Glomerular visceral epithelial cell (primary cell): ENCODE measurements around the gene RPA1.
A peak's percentile ranks its signal among the peaks of the same experiment; 100 is the strongest.
"Not testable (repeated sequence)": the region's sequence is repeated elsewhere in the genome, so short reads cannot be mapped to it uniquely, and the experiment has no call there.

Experiments used
- DNase-seq: peaks from one replicate; pipeline ENCODE4 v3.0.0-alpha.2; 2016; ENCODE audit errors: extremely low spot score

RPA1 gene

GRCh38 chr17:1878419-1879121 is 48.8 kb downstream of the RPA1 start:
- no peak for DNase-seq

- no peak for DNase-seq
These were observed 51.2 kb downstream of the RPA1 start for GRCh38 chr17:1880851-1881630.

GRCh38 chr17:1882836-1883235 is 53.0 kb downstream of the RPA1 start:
- peak; percentile 16 for DNase-seq

- DNase-seq = no peak
These were observed 53.7 kb downstream of the RPA1 start for GRCh38 chr17:1883536-1883935.

GRCh38 chr17:1888741-1889140 is 58.9 kb downstream of the RPA1 start:
- no peak for DNase-seq

GRCh38 chr17:1890758-1891450 is 61.1 kb downstream of the RPA1 start:
- no peak for DNase-seq

- no peak for DNase-seq
These were observed 65.0 kb downstream of the RPA1 start for GRCh38 chr17:1894753-1895339.

GRCh38 chr17:1895479-1895878 is 65.7 kb downstream of the RPA1 start:
- DNase-seq = not testable (repeated sequence)

GRCh38 chr17:1896243-1897104 is 66.7 kb downstream of the RPA1 start:
- no peak for DNase-seq

- DNase-seq = no peak
These were observed 67.4 kb downstream of the RPA1 start for GRCh38 chr17:1897105-1897656.

- DNase-seq = no peak
These were observed 68.5 kb downstream of the RPA1 start for GRCh38 chr17:1898332-1898731.

GRCh38 chr17:1898872-1899271 is 69.1 kb downstream of the RPA1 start:
- DNase-seq = no peak

- DNase-seq = no peak
These were observed 69.7 kb downstream of the RPA1 start for GRCh38 chr17:1899403-1900000.

GRCh38 chr17:1904273-1905182 is 74.7 kb downstream of the RPA1 start:
- no peak for DNase-seq

- no peak for DNase-seq
These were observed 75.5 kb downstream of the RPA1 start for GRCh38 chr17:1905190-1905913.

- DNase-seq = no peak
These were observed 76.9 kb downstream of the RPA1 start for GRCh38 chr17:1906662-1907101.

- no peak for DNase-seq
These were observed 77.4 kb downstream of the RPA1 start for GRCh38 chr17:1907216-1907631.

- DNase-seq = no peak
These were observed 78.3 kb downstream of the RPA1 start for GRCh38 chr17:1907909-1908698.
